AG10803 (cell line): ENCODE results near the gene DCST2.

Experiments used
- DNase-seq: peaks from one replicate; pipeline ENCODE4 v3.0.0; 2010; ENCODE audit warnings: low read depth
- H3K4me3 ChIP-seq: 2 replicates; pipeline ENCODE4 v1.5.1; 2011; ENCODE audit warnings: mild to moderate bottlenecking, low read length, control low read depth
- TF ChIP-seq, protein P1 (sequence below): conservative IDR thresholded peaks from 2 replicates; pipeline ENCODE4 v1.5.1; 2011; ENCODE audit warnings: mild to moderate bottlenecking, low read length, control low read depth, inconsistent platforms

The DCST2 gene

DNA sequence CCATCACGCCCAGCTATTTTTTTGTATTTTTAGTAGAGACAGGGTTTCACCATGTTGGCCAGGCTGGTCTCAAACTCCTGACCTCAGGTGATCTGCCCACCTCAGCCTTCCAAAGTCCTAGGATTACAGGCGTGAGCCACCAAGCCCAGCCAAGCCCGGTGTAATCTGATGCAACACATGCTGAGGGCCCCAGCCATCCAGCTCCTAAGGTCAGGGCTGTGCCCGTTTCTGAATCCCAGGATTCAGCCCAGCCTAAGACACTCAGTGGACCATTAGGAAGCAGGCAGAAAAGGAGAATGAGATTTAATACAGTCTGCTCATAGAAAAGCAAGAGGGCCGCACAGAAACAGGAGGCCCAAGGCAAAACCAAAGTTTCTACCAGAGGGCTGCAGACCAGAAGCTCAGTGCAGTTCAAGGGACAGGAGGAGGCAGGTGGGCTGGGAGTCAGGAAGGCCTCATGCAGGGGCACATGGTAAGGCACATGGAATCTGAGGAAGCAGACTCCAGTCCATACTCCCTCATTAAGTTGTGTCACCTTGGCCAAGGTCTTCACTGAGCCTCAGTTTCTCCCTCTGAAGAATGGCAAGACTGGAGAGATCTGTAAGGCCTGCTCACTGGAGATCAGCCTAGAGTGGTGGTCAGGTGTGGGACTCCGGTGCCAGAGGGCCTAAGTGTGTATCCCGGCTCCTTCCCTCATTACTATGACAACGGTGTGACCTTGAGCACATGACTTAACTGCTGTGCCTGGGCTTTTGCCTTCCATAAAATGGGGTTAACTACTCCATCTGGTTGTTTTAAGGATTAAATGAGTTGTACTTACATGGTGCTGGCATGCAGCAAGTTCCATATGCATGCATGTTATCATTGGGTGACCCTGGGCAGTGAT lies 15.1 kb upstream of the DCST2 start:
- TF ChIP-seq, protein P1, sequence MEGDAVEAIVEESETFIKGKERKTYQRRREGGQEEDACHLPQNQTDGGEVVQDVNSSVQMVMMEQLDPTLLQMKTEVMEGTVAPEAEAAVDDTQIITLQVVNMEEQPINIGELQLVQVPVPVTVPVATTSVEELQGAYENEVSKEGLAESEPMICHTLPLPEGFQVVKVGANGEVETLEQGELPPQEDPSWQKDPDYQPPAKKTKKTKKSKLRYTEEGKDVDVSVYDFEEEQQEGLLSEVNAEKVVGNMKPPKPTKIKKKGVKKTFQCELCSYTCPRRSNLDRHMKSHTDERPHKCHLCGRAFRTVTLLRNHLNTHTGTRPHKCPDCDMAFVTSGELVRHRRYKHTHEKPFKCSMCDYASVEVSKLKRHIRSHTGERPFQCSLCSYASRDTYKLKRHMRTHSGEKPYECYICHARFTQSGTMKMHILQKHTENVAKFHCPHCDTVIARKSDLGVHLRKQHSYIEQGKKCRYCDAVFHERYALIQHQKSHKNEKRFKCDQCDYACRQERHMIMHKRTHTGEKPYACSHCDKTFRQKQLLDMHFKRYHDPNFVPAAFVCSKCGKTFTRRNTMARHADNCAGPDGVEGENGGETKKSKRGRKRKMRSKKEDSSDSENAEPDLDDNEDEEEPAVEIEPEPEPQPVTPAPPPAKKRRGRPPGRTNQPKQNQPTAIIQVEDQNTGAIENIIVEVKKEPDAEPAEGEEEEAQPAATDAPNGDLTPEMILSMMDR = no peak
- no peak for DNase-seq
- H3K4me3 ChIP-seq = no peak overlapping the region

DNA sequence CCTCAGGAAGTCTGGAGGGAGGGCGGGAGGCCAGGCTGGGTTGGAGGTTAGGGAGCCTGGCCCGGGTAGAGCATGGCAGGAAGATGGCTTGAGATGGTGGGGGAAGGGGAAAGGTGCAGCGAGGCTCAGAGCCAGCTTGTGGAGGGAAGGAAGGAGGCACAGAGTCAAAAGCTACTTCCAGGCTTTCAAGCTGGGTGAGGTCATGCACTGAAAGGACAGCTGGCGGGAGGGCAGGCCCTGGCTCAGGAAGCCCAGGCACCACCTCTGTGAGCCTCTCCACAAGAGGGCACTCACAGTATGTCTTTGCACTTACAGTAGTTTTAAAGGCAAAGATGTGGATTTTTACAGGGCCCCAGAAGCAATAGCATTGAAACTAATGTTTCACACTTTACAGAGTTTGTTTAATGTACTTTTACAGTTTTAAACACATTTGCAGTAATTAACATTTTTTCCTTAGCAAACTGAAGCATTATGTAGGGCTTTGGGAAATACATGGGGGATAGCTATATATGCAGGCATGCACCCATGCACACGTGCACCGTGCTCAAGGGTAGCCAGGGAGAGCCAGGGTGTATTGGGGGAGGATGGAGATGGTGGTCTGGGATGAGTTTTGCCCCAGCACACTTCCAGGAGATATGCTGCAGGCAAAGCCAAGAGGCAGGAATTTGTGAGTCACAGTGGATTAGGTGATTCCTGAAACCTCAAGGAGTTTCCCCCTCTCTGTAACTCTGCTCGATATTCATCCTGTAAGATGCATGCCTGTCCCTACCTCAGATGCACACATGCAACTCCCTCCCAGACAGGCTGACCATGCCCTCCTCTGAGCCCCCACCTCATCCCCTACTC lies 11.5 kb upstream of the DCST2 start:
- TF ChIP-seq, protein P1 = peak; percentile 85
- DNase-seq = peak; percentile 84
- no peak overlapping the region for H3K4me3 ChIP-seq

DNA sequence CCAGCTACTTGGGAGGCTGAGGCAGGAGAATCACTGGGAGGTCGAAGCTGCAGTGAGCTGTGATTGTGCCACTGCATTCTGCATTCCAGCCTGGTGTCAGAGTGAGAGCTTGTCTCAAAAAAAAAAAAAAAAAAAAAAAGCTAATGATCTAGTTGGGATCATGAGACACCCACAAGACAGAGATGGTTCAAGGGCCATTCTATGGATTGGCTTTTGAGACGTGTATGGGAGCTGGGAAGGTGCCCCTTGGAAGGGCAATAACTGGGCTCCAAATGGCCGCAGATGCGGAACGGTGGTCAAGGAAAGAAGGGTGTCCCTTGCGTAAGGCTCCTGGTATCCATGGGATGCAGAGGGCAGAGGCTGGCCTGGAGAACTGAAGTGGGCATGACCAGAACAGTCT lies 10.8 kb upstream of the DCST2 start:
- TF ChIP-seq, protein P1 = no peak

DNA sequence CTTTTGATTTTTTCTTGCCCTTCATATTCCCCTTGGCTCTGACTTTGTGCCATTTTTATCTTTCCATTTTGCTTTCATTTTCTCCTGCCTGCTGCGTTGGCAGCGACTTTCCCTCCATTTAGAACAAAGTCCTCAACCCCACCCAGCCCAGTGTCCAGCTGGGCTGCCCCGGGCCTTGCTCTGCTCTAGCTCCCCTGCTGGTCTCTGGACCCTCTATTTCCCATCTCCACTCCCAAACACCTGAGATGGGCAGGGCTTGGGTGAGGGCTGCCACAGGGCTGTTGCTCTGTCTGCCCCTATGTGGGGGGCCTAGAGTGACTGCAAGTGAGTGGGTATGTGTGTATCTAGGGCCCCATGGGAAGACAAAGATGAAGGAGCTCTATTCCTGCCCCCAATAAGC lies 10.2 kb upstream of the DCST2 start:
- no peak for DNase-seq
- no peak overlapping the region for H3K4me3 ChIP-seq
- TF ChIP-seq, protein P1 = no peak

More for the DNA sequence above, 10.8 kb upstream of the DCST2 start:
- DNase-seq = no peak
- no peak overlapping the region for H3K4me3 ChIP-seq

DNA sequence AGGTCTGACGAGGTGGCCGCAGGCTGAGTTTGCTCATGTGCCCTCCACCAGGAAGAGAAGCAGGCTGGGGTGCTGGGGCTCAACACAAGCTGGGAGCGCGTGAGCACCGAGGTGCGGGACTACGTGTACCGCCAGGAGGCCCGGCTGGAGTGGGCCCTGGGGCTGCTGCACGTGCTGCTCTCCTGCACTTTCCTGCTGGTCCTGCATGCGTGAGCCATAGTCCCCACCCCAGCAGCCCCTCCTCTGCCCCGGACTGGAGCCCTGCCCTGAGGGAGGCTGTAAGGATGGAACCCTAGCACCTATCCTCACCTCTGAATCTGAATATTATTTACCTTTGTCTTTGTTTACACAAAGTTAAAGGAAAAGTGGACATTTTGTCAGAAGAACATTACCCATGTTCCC lies 9.7 kb upstream of the DCST2 start:
- TF ChIP-seq, protein P1 = no peak
- no peak for DNase-seq
- no peak overlapping the region for H3K4me3 ChIP-seq

DNA sequence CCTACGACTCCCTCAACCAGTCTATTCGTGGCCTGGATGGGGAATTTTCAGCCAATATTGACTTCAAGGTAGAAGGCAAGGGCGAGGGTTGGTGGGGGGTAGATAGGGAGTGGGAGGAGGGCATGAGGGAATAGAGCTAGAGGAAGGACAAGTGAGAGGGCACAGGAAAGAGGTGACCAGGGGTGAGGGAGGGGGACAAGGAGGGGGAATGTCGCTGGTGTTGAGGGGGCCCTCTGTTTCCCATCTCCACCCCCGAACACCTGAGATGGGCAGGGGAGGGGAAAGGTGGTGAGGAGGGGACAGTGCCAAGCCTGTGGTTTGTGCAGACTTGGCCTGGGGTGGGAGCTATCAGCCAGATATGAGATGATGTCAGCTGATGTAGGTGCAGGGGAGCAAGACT lies 9.2 kb upstream of the DCST2 start:
- TF ChIP-seq, protein P1 = no peak
- no peak overlapping the region for H3K4me3 ChIP-seq
- DNase-seq = no peak
